Peyer's patch (tissue), 4 donors: Measurements from ENCODE around the gene EDA. TPM values are rescaled to one million over a fixed set of nuclear protein-coding genes. Genes with fewer than 3 reads are reported as not detected.

Experiments used
- DNase-seq, 3 donors: peaks; one replicate each; pipeline ENCODE4 v3.0.0-alpha.2; 2017 to 2019
- H3K27ac ChIP-seq, 4 donors: fragments of 200-600 bp; sonication (generic); one replicate each; pipeline ENCODE4 v1.5.1; 2016 to 2019
- H3K27me3 ChIP-seq, 2 donors: fragments of 200-600 bp; sonication (generic); one replicate each; pipeline ENCODE4 v1.5.1; 2019
- H3K36me3 ChIP-seq, 3 donors: fragments of 200-600 bp; sonication (generic); one replicate each; pipeline ENCODE4 v1.5.1; 2016 to 2019
- H3K4me1 ChIP-seq, 4 donors: fragments of 200-600 bp; sonication (generic); one replicate each; pipeline ENCODE4 v1.5.1; 2016 to 2019
- H3K4me3 ChIP-seq, 4 donors: fragments of 200-600 bp; sonication (generic); 1 replicate in 3 of 4; 2 replicates in 1 of 4; pipeline ENCODE4 v1.5.1; 2016 to 2019; ENCODE audit warnings: mild to moderate bottlenecking in 1 of 4
- H3K9me3 ChIP-seq, 4 donors: fragments of 200-600 bp; sonication (generic); one replicate each; pipeline ENCODE4 v1.5.1; 2016 to 2019; ENCODE audit warnings: mild to moderate bottlenecking in 1 of 4
- POLR2A ChIP-seq, 2 donors: fragments of 450-650 bp; IDR thresholded peaks; one replicate each; pipeline ENCODE4 v1.5.1; 2017; ENCODE audit warnings: antibody characterized with exemption in 2 of 2, mild to moderate bottlenecking in 2 of 2, moderate library complexity in 2 of 2
- total RNA-seq, 4 donors: library from RNA; depleted of rRNA; stranded (reverse); fragments of >200 nt; gene quantifications; one replicate each; pipeline ENCODE4 v1.1.0, GENCODE V29; 2016
- TF ChIP-seq, protein P1 (sequence below), 6 experiments: fragments of 450-650 bp in 4 of 6; fragments of 200-600 bp in 2 of 6; sonication (generic) in 1 of 6; IDR thresholded peaks; one replicate each; pipeline ENCODE4 v1.5.1; 2017 to 2019; ENCODE audit warnings: antibody characterized with exemption in 6 of 6, mild to moderate bottlenecking in 3 of 6, moderate library complexity in 1 of 6

The EDA gene
- total RNA-seq, 4 donors from 2014 or later: 0.18 to 1.3 (median 1.0) TPM; not detected in 1

DNA sequence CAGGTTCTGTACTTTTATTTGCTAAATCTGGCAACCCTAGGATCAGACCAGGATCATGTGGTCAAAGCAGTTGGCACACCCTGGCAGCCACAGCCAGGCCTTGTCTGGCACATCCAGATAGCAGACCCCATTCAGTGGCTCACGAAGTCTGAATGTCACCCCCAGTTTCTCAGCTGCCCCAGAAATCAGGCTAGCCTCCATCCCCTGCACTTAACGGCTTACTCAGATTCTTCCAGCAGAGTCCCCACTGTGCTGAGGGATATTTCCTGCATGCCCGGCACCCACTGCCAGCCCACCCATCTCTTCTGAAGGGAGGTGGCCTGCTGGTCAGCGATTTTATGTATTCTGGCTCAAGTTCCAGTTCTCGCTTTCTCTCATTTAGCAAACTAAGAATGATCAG, 438.5 kb downstream of the EDA start:
- no peaks in the 10 kb centered on the region for H3K4me1 ChIP-seq
- H3K36me3 ChIP-seq: no peaks in the 10 kb centered on the region
- H3K9me3 ChIP-seq: no peaks in the 10 kb centered on the region
- DNase-seq: no peak
- no peaks in the 10 kb centered on the region for H3K27me3 ChIP-seq
- no peak for TF ChIP-seq POLR2A (IDR thresholded peaks at IDR 0.05)
- TF ChIP-seq, protein P1, sequence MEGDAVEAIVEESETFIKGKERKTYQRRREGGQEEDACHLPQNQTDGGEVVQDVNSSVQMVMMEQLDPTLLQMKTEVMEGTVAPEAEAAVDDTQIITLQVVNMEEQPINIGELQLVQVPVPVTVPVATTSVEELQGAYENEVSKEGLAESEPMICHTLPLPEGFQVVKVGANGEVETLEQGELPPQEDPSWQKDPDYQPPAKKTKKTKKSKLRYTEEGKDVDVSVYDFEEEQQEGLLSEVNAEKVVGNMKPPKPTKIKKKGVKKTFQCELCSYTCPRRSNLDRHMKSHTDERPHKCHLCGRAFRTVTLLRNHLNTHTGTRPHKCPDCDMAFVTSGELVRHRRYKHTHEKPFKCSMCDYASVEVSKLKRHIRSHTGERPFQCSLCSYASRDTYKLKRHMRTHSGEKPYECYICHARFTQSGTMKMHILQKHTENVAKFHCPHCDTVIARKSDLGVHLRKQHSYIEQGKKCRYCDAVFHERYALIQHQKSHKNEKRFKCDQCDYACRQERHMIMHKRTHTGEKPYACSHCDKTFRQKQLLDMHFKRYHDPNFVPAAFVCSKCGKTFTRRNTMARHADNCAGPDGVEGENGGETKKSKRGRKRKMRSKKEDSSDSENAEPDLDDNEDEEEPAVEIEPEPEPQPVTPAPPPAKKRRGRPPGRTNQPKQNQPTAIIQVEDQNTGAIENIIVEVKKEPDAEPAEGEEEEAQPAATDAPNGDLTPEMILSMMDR (IDR thresholded peaks at IDR 0.05): no peak
- H3K27ac ChIP-seq: no peak overlapping the region
- no peak overlapping the region for H3K4me3 ChIP-seq

DNA sequence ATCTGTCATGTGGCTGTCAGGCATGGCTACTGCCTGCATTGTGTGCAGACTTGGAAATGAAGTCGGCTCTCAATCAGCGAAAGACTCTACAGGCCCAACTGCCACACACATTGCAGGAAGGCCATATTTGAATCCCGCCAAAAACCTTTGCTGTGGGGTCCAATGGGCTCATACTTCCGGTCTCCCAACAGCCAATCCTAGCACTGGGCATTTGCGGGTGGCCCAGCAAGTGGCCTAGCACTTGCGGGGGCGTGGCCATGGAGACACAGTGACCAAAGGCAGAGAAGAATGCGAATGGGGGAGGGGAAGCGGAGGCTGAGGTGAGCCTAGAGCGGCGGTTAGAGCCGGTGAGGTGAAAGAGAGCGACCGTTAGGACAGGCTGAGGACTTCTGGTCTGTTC, 446.2 kb downstream of the EDA start, which contains the start of gene OTUD6A:
OTUD6A (plus strand) TSS at position 382 of the 400 bp plus-strand sequence. CDS start 68 bp downstream, outside the sequence.
- H3K27ac ChIP-seq: no peak within 1 kb of the TSS
- TF ChIP-seq, protein P1 (IDR thresholded peaks at IDR 0.05): no peak
- TF ChIP-seq POLR2A (IDR thresholded peaks at IDR 0.05): no peak
- H3K4me3 ChIP-seq: no peak within 1 kb of the TSS
- no peaks in the 10 kb centered on the region for H3K9me3 ChIP-seq
- H3K36me3 ChIP-seq: no peaks in the 10 kb centered on the region
- no peaks in the 10 kb centered on the region for H3K27me3 ChIP-seq
- no peak for DNase-seq
- H3K4me1 ChIP-seq: no peaks in the 10 kb centered on the region

DNA sequence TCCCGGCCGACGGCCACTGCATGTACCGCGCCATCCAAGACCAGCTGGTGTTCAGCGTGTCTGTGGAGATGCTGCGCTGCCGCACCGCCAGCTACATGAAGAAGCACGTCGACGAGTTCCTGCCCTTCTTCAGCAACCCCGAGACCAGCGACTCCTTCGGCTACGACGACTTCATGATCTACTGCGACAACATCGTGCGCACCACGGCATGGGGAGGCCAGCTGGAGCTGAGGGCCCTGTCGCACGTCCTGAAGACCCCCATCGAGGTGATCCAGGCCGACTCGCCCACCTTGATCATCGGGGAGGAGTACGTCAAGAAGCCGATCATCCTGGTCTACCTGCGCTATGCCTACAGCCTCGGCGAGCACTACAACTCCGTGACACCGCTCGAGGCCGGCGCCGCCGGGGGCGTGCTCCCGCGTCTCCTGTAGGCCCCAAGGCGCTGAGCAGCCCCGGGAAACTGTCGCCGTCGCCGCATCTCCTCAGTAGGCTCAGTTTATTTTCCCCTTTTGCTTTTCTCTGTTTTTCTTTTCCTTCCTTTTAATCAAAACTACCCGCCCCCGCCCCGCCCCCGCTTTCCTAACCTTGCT, 447.1 kb downstream of the EDA start:
- H3K27ac ChIP-seq: no peak overlapping the region
- H3K9me3 ChIP-seq: no peaks in the 10 kb centered on the region
- H3K27me3 ChIP-seq: no peaks in the 10 kb centered on the region
- no peaks in the 10 kb centered on the region for H3K36me3 ChIP-seq
- no peak overlapping the region for H3K4me3 ChIP-seq
- no peaks in the 10 kb centered on the region for H3K4me1 ChIP-seq
- DNase-seq: no peak
- TF ChIP-seq POLR2A (IDR thresholded peaks at IDR 0.05): no peak
- TF ChIP-seq, protein P1 (IDR thresholded peaks at IDR 0.05): no peak

DNA sequence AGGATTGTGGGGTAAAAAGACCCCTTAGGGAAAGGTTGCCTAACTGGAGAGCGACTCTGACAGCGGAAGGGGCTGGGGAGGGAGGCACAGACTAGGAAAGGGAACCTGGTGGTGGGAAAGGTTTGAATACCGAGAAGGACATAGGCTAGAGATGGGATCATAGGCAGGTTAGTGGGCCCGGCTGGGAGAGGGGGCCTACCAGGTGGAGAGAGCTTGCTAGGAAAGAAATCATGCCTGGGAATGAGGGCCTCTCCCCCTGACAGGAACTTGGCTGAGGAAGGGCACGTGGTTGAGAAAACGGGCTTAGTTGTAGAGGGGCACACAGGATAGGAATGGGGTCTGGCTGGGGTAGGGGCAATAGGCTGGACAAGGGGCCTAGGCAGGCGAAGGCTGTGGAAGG, 450.7 kb downstream of the EDA start:
- TF ChIP-seq, protein P1 (IDR thresholded peaks at IDR 0.05): no peak
- no peak overlapping the region for H3K27ac ChIP-seq
- H3K9me3 ChIP-seq: no peaks in the 10 kb centered on the region
- no peaks in the 10 kb centered on the region for H3K36me3 ChIP-seq
- H3K4me3 ChIP-seq: no peak overlapping the region
- H3K27me3 ChIP-seq: no peaks in the 10 kb centered on the region
- H3K4me1 ChIP-seq: no peaks in the 10 kb centered on the region
- no peak for DNase-seq

DNA sequence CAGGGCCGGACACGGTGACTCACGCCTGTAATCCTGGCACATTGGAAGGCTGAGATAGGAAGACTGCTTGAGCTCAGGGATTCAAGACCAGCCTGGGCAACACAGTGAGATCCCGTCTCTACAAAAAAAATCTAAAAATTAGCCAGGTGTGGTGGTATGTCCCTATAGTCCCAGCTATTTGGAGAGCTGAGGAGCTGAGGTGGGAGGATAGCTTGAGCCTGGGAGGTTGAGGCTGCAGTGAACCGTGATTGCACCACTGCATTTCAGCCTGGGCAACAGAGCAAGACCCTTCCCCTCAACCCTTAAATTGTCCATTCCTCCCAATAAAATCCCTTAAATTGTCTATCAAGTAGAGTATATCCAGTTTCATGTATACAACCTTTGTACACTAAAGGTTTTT, 463.4 kb downstream of the EDA start:
- TF ChIP-seq, protein P1 (IDR thresholded peaks at IDR 0.05): no peak
- TF ChIP-seq POLR2A (IDR thresholded peaks at IDR 0.05): no peak

DNA sequence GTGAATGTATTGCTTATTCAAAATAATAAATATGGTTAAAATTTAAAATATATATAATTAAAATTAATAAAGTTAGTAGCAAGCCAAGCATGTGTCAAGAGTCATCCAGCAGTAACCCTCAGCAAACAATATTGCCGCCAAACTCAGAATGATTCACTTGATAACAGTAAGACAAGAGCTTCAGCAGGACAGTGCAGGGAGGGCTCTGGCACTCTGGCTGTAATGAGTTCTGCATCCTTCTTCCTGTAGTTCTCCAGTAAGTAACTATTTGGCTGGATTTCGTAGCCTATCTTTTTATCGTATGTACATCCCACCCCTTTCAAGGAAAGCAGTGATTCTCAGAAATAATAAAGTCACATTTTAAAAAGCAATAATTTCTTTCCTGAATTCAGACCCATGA, 464.0 kb downstream of the EDA start:
- H3K9me3 ChIP-seq: no peaks in the 10 kb centered on the region
- no peak overlapping the region for H3K4me3 ChIP-seq
- TF ChIP-seq, protein P1 (IDR thresholded peaks at IDR 0.05): no peak
- TF ChIP-seq POLR2A (IDR thresholded peaks at IDR 0.05): no peak
- H3K27me3 ChIP-seq: no peaks in the 10 kb centered on the region
- H3K27ac ChIP-seq: no peak overlapping the region
- DNase-seq: no peak
- H3K36me3 ChIP-seq: no peaks in the 10 kb centered on the region
- no peaks in the 10 kb centered on the region for H3K4me1 ChIP-seq

More for the DNA sequence above, 463.4 kb downstream of the EDA start:
- Histone ChIP-seq H3K9me3 (no peaks in the 10 kb centered on the region), H3K4me3 (no peak overlapping the region), H3K4me1 (no peaks in the 10 kb centered on the region), H3K27ac (no peak overlapping the region), H3K36me3 (no peaks in the 10 kb centered on the region), H3K27me3 (no peaks in the 10 kb centered on the region)
- DNase-seq: no peak
